Fibroblast of villous mesenchyme (primary cell): ENCODE data around the gene ICAM3. TPM values are rescaled to one million over a fixed set of nuclear protein-coding genes. Genes with fewer than 3 reads are reported as not detected.
"Not testable (repeated sequence)": the region's sequence is repeated elsewhere in the genome, so short reads cannot be mapped to it uniquely, and the experiment has no call there.

Experiments
- DNase-seq: peaks from one replicate; pipeline ENCODE4 v3.0.0-alpha.2; 2010; ENCODE audit warnings: low read depth
- H3K4me3 ChIP-seq: 2 replicates; pipeline ENCODE4 v1.5.1; 2011; ENCODE audit warnings: low read depth, mild to moderate bottlenecking, low read length
- CTCF ChIP-seq: IDR thresholded peaks from 2 replicates; pipeline ENCODE4 v1.5.1; 2012; ENCODE audit warnings: low read depth, mild to moderate bottlenecking, low read length; ENCODE audit not compliant: insufficient read depth
- total RNA-seq: library from RNA; depleted of rRNA; stranded (reverse); fragments of >200 nt; gene quantifications from 2 replicates; pipeline ENCODE4 v1.2.3, GENCODE V29; 2012

The ICAM3 gene, protein sequence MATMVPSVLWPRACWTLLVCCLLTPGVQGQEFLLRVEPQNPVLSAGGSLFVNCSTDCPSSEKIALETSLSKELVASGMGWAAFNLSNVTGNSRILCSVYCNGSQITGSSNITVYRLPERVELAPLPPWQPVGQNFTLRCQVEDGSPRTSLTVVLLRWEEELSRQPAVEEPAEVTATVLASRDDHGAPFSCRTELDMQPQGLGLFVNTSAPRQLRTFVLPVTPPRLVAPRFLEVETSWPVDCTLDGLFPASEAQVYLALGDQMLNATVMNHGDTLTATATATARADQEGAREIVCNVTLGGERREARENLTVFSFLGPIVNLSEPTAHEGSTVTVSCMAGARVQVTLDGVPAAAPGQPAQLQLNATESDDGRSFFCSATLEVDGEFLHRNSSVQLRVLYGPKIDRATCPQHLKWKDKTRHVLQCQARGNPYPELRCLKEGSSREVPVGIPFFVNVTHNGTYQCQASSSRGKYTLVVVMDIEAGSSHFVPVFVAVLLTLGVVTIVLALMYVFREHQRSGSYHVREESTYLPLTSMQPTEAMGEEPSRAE
- total RNA-seq: 4.3 and 7.4 TPM in 2 replicates

DNA sequence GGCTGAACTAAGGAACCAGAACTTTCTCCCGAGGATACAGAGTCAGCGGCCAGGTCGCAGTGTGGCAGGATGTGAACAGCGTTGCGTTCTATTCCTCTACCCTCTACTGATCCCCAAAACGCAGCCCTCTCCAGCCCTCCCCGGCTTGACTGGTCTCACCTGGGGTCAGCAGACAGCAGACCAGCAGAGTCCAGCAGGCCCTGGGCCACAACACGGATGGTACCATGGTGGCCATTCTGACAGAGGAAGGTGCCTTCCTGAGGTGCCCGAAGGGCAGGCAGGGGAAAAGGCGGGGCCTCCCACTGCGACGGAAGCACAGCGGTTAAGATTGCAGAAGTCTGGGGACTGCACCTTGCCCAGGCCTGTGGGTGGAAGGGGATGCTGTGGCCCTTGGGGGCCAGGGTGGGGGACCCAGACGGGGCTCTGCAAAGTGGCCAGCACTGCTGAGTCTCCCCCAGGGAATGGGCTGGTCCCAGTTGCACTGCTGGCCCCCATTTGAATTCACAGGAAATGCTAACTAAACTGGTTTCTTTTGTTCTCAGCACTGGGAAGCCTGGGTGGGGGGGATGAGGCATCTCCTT is at the start of gene ICAM3:
Gene ICAM3, minus strand, starts transcription at position 245 of the 581 bp plus-strand sequence. Its CDS starts 10 bp downstream, at position 235.
- no peak within 1 kb of the TSS for H3K4me3 ChIP-seq
- TF ChIP-seq CTCF: no peak
- DNase-seq: no peak

- peak; percentile 81 for DNase-seq
- H3K4me3 ChIP-seq: no peak overlapping the region
- peak; percentile 94 for TF ChIP-seq CTCF
Observed at GRCh38 chr19:10388957-10389356, 49.5 kb upstream of the ICAM3 start.

- H3K4me3 ChIP-seq: no peak overlapping the region
- peak; percentile 7 for TF ChIP-seq CTCF
- no peak for DNase-seq
Observed at GRCh38 chr19:10384580-10384979, 45.2 kb upstream of the ICAM3 start.

DNA sequence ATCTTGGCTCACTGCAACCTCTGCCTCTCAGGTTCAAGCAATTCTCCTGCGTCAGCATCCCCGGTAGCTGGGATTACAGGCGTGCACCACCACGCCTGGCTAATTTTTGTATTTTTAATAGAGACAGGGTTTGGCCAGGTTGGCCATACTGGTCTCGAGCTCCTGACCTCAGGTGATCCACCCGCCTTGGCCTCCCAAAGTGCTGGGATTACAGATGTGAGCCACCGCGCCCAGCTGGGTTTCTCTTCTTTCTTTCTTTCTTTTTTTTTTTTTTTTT is 43.7 kb upstream of the ICAM3 start:
- not testable (repeated sequence) for H3K4me3 ChIP-seq, DNase-seq

GRCh38 chr19:10380313-10381102 is 41.1 kb upstream of the ICAM3 start, which contains the start of gene TYK2:
Gene TYK2, minus strand, starts transcription at chr19:10380572. Its CDS starts 2,166 bp downstream, at chr19:10378406.
- H3K4me3 ChIP-seq: peak within 1 kb of the TSS; percentile 88
- no peak for TF ChIP-seq CTCF
- DNase-seq: peak; percentile 99

DNA sequence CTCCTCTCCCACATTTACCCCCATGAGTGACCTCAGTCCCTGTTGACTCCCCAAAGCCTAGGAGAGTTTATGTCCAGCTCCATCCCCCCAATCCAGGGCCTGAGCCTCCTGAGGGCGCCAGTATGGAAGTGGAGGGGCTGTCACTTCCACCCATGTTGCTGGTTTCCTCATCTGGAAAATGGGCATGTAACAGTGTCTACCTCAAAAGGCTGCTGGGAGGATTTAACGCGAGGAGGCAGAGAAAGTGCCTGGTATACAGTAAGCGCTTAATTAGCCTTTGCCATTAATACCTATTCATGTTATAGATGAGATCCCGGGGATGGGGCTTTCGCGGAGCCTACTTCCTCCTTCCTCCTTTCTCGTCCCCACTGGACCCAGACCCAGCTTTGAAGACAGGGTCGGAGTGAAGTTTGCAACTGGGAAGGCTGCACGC is 40.5 kb upstream of the ICAM3 start:
- TF ChIP-seq CTCF: no peak
- H3K4me3 ChIP-seq: peak overlapping the region; percentile 88
- DNase-seq: no peak

GRCh38 chr19:10378124-10378523 is 38.7 kb upstream of the ICAM3 start:
- no peak for TF ChIP-seq CTCF
- no peak for DNase-seq
- H3K4me3 ChIP-seq: no peak overlapping the region

- H3K4me3 ChIP-seq, DNase-seq: not testable (repeated sequence)
Observed at GRCh38 chr19:10377140-10377640, 37.8 kb upstream of the ICAM3 start.
